Epithelial cell of proximal tubule (primary cell): ENCODE data around the gene MT2A. TPM values are rescaled to one million over a fixed set of nuclear protein-coding genes. Genes with fewer than 3 reads are reported as not detected.
"Not testable (repeated sequence)": the region's sequence is repeated elsewhere in the genome, so short reads cannot be mapped to it uniquely, and the experiment has no call there.

Experiments
- DNase-seq: peaks from one replicate; pipeline ENCODE4 v3.0.0-alpha.2; 2011; ENCODE audit warnings: low read depth
- H3K4me3 ChIP-seq: 2 replicates; pipeline ENCODE4 v1.5.1; 2011; ENCODE audit warnings: low read depth, mild to moderate bottlenecking, low read length
- total RNA-seq: library from RNA; depleted of rRNA; stranded (reverse); fragments of >200 nt; gene quantifications from 2 replicates; pipeline ENCODE4 v1.2.3, GENCODE V29; 2015
- TF ChIP-seq, protein P1 (sequence below): conservative IDR thresholded peaks from 2 replicates; pipeline ENCODE4 v1.5.1; 2012; ENCODE audit warnings: low read depth, mild to moderate bottlenecking, low read length

The MT2A gene
- total RNA-seq, 1 donor from 2014 or later, result 1,559 TPM

DNA sequence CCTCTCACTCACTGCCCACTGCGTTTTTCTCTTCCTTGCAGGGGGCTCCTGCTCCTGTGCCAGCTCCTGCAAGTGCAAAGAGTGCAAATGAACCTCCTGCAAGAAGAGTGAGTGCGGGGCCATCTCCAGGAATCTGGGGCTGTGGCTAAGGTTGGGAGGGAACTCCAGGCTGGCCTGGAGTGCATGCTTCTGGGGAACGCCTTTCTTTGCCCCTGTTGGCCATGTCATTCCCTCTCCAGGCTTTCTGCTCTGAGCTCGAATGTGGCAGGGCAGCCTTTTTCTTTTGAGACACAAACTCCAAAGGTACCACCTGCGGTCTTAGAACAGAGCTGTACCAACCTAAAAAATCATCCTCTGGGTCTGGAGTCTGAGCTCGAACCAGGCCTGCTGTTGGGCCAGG is 9.8 kb downstream of the MT2A start:
- no peak for DNase-seq
- TF ChIP-seq, protein P1, sequence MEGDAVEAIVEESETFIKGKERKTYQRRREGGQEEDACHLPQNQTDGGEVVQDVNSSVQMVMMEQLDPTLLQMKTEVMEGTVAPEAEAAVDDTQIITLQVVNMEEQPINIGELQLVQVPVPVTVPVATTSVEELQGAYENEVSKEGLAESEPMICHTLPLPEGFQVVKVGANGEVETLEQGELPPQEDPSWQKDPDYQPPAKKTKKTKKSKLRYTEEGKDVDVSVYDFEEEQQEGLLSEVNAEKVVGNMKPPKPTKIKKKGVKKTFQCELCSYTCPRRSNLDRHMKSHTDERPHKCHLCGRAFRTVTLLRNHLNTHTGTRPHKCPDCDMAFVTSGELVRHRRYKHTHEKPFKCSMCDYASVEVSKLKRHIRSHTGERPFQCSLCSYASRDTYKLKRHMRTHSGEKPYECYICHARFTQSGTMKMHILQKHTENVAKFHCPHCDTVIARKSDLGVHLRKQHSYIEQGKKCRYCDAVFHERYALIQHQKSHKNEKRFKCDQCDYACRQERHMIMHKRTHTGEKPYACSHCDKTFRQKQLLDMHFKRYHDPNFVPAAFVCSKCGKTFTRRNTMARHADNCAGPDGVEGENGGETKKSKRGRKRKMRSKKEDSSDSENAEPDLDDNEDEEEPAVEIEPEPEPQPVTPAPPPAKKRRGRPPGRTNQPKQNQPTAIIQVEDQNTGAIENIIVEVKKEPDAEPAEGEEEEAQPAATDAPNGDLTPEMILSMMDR, result no peak
- H3K4me3 ChIP-seq, result peak overlapping the region; percentile 66

DNA sequence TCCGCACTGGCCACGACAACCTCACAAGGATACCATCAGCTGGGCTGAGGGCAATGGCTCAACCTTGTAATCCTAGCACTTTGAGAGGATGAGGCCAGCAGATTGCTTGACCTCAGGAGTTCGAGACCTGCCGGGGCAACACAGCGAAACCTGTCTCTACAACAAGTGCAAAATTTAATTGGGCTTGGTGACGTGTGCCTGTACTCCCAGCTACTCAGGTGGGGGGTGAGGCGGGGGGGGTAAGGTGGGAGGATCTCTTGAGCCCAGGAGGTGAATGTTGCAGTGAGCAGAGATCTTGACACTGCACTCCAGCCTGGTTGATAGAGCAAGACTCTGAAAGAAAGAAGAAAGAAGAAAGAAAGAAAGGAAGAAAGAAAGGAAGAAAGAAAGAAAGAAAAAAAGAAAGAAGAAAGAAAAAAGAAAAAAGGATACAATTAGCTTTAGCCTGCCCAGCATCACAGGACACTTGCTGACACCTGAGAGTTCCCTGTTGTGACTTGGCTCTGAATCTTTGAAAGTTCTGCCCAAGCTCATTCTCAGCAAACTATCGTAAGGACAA is 12.0 kb downstream of the MT2A start:
- TF ChIP-seq, protein P1, result no peak
- DNase-seq, result no peak
- no peak overlapping the region for H3K4me3 ChIP-seq

DNA sequence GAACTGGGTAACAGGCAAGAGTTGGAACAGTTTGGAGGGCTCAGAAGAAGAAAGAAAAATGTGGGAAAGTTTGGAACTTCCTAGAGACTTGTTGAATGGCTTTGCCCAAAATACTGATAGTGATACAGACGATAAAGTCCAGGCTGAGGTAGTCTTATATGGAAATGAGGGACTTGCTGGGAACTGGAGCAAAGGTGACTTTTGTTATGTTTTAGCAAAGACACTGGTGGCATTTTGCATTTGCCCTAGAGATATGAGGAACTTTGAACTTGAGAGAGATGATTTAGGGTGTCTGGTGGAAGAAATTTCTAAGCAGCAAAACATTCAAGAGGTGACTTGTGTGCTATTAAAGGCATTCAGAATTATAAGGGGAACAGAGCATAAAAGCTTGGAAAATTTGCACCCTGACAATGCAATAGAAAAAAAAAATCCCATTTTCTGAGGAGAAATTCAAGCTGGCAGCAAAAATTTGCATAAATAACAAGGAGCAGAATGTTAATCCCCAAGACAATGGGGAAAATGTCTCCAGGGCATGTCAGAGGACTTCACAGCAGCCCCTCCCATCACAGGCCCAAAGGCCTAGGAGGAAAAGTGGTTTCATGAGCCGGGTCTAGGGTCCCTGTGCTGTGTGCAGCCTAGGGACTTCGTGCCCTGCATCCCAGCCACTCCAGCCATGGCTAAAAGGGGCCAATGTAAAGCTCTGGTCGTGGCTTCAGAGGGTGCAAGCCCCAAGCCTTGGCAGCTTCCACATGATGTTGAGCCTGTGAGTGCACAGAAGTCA is 13.5 kb downstream of the MT2A start:
- not testable (repeated sequence) for DNase-seq, H3K4me3 ChIP-seq

DNA sequence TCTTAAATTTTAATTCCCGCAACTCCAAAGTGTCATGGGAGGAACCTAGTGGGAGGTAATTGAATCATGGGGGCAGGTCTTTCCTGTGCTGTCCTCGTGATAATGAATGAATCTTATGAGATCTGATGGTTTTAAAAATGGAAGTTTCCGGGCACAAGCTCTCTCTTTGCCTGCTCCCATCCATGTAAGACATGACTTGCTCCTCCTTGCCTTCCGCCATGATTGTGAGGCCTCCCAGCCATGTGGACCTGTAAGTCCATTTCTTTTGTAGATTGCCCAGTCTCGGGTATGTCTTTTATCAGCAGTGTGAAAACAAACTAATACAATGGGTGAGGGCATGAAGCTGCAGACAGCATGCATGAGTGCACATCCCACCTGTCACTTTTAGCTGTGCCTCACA is 14.8 kb downstream of the MT2A start:
- DNase-seq, H3K4me3 ChIP-seq: not testable (repeated sequence)

DNA sequence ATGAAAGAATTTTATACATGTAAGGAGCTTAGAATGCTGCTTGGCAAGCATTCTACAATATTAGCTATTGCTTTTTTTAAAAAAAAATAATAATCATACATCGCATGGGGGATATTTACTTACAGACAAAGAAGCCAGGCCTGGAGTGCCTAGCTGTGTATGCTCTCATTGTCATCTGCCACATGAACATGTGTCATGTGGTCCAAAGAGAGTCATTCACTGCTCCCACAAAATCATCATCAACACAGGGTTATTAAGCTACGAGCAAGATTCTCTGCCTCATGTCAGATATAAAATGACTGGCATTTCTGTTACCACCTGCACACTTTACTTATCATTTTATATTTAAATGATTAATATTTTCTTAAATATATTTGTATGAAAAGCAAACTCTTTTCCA is 15.3 kb downstream of the MT2A start:
- TF ChIP-seq, protein P1, result no peak

DNA sequence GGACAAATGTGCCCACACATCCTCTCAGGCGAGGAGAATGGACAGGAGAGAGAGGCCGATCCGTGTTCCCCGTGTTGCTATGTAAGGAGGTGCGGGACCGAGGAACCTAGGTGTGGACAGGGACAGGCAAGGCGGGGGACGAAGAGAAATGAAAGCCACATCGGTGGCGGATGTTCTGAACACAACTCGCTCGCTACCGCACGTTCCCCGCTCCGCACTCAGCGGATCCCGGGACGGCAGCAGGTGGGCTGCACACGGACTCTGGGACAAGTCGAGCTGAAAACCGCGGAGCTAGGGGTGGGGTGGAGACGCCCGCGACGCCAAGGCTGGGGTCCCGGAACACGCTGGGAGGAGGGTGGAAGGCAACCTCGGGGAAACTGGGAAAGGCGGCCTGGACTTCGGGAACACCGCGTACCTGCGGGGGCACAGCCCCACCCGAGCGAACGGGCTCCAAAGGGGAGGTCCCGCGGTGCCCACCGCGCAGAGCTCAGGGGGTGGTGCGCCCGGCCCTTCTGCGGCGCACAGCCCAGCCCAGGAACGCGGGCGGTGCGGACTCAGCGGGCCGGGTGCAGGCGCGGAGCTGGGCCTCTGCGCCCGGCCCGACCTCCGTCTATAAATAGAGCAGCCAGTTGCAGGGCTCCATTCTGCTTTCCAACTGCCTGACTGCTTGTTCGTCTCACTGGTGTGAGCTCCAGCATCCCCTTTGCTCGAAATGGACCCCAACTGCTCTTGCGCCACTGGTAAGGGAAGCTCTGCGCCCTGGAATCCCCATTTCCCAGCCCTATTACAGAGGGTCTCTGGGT is 17.0 kb downstream of the MT2A start, which contains the start of gene MT1E:
MT1E (plus strand) TSS at position 642 of the 803 bp plus-strand sequence; CDS start at position 713, 71 bp downstream.
- DNase-seq, result no peak
- peak within 1 kb of the TSS; percentile 63 for H3K4me3 ChIP-seq

More for the DNA sequence above, 15.3 kb downstream of the MT2A start:
- no peak for DNase-seq
- H3K4me3 ChIP-seq, result no peak overlapping the region

DNA sequence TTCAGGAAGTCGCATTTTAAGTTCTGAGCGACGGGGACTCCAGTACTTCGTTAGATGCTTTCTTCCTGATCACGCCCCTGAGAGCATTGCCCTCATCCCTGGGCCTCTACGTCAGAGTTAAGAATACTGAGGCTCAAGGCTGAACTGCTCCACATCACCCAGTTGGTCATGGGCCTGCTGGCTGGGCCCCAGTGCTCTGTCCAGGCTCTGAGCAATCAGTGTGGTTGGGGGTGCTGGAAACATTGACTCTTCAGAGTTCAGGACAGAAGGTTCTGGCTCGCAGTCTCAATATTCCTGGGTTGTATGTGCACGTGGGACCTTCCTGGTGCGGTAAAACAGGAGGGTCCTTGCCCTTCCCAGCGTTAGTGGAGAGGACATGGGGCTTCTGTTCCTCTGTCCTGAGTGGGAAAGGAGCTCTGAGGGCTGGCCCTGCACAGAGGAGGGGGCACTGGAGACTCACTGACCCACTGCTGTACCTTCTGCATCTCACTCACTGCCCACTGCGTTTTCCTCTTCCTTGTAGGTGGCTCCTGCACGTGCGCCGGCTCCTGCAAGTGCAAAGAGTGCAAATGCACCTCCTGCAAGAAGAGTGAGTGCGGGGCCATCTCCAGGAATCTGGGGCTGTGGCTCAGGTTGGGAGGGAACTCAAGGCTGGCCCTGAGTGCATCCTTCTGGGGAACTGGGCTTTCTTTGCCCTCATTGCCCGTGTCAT is 17.7 kb downstream of the MT2A start:
- TF ChIP-seq, protein P1, result no peak
- DNase-seq, result no peak
- H3K4me3 ChIP-seq, result peak overlapping the region; percentile 63

More for the DNA sequence above, 17.0 kb downstream of the MT2A start, which contains the start of gene MT1E:
- TF ChIP-seq, protein P1, result no peak
